ENCODE data around the gene NOTUM.
A peak's percentile ranks its signal among the peaks of the same experiment; 100 is the strongest.

Gene NOTUM

DNA sequence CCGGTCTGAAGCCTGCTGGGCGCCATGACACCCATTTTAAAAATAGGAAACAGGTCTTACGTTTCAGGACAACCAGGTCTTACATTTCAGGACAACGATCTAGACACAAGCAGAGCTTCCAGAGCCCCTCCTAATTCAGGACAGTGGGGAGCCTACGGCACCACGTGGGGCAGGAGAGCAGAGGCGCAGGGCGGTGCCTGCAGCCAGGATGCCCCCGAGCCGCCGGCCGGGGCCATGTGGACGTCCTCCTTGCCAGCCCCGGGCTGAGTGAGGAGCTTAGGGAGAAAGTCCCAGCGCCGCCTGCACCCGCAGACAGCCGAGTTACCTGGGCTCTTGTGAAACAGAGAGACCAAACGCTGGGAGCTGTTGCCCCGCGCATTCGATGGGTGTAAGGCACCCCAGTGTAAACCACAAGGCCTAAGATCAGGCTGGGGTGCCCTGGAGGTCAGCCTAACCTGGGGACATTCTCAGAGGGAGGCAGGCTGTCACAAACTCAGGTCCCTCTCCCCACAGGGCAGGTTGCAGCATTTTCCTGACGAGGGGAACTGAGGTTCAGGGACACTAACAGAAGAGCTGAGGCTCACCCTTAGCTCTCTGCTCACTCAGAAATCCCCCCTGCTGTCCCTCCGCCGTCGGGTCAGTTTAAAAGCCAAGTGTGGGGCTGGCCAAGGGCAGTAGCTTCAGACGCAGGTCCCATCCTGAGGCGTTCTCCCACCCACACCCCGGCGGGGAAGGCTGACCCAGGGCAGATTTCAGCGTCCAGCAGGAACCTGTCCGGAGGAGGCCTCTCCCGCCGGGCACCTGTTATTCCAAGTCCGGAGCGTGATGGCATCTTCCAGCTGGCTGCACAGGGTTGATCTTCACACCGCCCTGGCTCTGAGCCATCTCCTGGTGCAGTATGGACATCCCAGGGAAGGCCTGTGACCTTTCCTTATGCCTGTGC lies 1.8 kb upstream of the NOTUM start:
- TF ChIP-seq, protein P1, sequence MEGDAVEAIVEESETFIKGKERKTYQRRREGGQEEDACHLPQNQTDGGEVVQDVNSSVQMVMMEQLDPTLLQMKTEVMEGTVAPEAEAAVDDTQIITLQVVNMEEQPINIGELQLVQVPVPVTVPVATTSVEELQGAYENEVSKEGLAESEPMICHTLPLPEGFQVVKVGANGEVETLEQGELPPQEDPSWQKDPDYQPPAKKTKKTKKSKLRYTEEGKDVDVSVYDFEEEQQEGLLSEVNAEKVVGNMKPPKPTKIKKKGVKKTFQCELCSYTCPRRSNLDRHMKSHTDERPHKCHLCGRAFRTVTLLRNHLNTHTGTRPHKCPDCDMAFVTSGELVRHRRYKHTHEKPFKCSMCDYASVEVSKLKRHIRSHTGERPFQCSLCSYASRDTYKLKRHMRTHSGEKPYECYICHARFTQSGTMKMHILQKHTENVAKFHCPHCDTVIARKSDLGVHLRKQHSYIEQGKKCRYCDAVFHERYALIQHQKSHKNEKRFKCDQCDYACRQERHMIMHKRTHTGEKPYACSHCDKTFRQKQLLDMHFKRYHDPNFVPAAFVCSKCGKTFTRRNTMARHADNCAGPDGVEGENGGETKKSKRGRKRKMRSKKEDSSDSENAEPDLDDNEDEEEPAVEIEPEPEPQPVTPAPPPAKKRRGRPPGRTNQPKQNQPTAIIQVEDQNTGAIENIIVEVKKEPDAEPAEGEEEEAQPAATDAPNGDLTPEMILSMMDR (IDR thresholded peaks at IDR 0.05): no peak
- no peak for TF ChIP-seq ZFX (IDR thresholded peaks at IDR 0.05; ENCODE audit: borderline replicate concordance)
- H3K27ac ChIP-seq: no peak overlapping the region

GRCh38 chr17:81961521-81962498 lies 823 bp upstream of the NOTUM start:
- H3K27ac ChIP-seq: no peak overlapping the region
- TF ChIP-seq ZFX (IDR thresholded peaks at IDR 0.05; ENCODE audit: borderline replicate concordance): no peak
- TF ChIP-seq, protein P1 (IDR thresholded peaks at IDR 0.05): 0 out of 2 replicates have a peak, but pooled peaks have one; percentile 3

DNA sequence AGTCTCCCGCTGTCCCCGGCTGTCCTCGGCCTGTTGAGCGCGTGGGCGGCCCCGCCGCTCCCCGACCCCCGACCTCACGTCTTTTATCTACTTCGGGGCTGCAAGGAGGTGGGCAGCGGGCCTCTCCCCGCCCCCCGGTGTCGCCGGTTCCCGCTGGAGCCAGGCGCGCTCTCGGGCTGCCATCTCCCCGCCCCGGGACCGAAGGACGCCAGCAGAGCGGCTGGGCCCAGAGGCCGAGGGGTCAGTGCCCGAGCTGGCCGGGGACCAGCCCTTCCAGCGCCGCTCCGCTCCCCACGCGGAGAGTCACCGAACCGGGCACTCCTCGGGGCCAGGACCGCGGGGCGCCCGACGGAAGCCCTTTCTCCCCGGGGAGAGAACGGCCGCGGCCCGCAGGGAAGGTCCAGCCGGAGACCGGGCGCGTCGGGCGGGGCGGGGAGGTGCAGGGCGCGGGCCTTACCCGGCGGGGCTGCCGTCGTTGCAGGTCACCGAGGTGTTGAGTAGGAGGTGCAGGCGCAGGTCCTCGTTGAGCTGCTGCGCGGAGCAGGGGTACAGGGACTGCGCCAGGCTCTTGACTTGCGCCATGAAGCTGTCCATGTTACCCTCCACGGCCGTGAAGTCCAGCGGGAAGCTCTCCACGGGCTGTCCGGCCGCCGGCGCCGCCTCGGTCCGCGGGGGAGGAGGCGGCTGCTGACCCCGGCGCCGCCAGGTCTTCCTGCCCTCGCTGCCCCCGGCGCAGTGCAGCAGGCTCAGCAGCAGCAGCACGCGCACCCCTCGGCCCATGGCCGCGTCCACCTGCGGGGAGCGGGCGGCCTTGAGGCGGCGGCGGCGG lies 643 bp downstream of the NOTUM start:
- H3K27ac ChIP-seq: no peak overlapping the region
- TF ChIP-seq, protein P1 (IDR thresholded peaks at IDR 0.05): no peak
- no peak for TF ChIP-seq ZFX (IDR thresholded peaks at IDR 0.05; ENCODE audit: borderline replicate concordance)

DNA sequence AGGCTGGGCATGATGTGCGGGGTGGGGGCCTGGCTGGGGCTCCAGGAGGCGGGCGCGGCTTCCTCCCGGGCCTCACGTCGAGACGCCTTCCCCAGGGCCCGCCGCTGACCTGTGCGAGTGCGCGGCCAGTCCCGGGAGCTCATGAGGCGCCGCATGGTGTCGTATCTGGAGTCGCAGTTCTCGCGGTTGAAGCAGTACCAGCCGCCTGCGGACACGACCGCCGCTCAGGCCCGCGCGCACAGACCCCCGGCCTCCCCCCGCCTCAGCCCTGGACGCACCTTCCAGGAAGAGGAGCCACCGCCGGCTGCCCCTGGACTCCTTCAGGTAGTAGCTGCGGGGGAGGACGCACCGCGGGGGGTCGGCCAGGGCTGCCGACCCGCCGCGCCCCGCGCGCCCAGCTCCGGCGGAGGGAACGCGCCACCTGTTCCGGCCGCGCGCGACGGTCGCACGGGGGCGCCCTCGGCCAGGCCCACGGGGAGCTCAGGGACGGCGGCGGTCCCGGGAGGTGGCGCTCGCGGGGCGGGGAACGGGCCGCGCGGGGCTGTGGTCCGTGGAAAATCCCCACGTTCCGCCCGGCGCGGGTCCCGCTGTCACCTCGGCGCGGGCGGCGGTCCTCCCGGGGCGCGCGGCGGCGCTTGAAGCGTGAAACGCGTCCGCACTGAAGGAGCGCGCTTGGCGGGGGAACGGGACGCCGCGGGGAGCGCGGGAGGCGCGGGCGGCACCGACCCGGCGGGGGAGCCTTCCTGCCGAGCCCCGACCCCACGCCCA lies 1.4 kb downstream of the NOTUM start:
- TF ChIP-seq ZFX (IDR thresholded peaks at IDR 0.05; ENCODE audit: borderline replicate concordance): no peak
- TF ChIP-seq, protein P1 (IDR thresholded peaks at IDR 0.05): peak; percentile 99
- no peak overlapping the region for H3K27ac ChIP-seq

- TF ChIP-seq, protein P1 (IDR thresholded peaks at IDR 0.05): no peak
- no peak for TF ChIP-seq ZFX (IDR thresholded peaks at IDR 0.05; ENCODE audit: borderline replicate concordance)
- no peak overlapping the region for H3K27ac ChIP-seq
Measured at GRCh38 chr17:81958633-81959342, 2.2 kb downstream of the NOTUM start.

All from 22Rv1 (cell line).